Stimulated activated CD4-positive, alpha-beta T cell treated with anti-CD3 and anti-CD28 coated beads, Interleukin-4, amount 100 ng/mL, for 4 hours (primary cell): Measurements from ENCODE around the gene IZUMO2.
"Not testable (repeated sequence)": the region's sequence is repeated elsewhere in the genome, so short reads cannot be mapped to it uniquely, and the experiment has no call there.

Experiments
- DNase-seq, 2 experiments: peaks; one replicate each; pipeline ENCODE4 v3.0.0-alpha.2; 2020

Gene IZUMO2

DNA sequence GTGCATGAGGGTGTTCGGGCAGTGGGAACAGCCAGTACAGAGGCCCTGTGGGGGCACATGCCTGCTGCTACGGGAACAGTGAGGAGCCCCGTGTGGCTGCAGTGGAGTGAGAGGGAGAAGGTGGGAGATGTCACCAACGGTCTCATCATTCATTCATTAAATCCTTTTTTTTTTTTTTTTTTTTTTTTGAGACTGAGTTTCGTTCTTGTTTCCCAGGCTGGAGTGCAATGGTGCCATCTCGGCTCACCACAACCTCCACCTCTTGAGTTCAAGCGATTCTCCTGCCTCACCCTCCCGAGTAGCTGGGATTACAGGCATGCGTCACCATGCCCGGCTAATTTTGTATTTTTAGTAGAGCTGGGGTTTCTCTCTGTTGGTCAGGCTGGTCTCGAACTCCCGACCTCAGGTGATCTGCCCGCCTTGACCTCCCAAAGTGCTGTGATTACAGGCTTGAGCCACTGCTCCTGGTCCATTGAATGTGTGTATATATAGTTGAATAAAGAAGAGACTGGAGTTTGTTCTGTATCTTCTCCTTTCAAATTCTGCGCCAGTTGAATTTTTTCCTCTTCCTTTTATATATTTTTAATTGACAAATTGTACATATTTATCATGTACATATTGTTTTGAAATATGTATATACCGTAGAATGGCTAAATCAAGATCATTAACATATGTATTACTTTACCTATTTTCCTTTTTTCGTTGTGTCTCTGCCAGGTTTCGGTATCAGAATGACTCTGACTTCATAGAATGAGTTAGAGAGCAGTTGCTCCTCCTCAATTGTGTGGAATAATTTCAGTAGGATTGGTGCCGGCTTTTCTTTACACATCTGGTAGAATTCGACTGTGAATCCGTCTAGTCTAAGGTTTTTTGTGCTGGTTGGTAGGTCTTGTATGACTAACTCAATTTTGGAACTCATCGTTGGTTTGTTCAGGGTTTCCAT lies 28.0 kb downstream of the IZUMO2 start:
- not testable (repeated sequence) for DNase-seq

DNA sequence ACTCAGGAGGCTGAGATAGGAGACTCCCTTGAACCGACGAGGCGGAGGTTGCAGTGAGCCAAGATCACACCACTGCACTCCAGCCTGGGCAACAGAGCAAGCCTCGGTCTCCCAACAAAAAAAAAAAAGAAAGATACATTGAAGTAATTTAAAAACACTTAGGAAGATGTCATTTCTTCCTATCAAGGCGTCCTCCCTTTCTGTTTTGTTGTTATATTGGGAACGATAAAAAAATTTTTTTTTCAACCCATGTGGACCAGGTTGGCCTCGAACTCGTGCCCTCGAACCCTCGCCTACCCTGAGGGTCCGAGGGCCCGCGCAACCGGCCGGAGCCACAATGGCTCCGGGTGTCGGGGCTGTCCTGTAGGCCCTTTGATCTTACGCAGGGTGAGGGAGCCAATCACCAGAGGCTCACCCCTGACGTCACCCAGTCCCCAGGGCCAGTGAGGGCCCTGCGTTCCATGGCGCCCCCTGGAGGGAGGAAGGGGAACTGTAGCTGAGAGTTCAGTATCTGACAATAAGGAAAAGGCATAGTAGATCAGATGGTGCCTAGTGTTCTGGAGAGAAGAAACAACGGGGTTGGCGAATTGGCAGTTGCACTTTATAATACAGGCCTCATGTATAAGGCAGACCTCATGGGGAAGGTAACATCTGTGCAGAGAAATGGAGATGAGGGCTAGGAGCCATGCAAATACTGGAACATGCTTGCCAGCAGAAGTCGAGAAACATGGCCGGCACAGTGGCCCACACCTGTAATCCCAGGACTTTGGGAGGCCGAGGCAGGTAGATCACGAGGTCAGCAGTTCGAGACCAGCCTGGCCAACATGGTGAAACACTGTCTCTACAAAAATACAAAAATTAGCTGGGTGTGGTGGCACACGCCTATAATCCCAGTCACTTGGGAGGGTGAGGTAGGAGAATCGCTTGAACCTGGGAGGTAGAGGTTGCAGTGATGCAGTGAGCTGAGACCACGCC lies 29.3 kb downstream of the IZUMO2 start:
- DNase-seq, result not testable (repeated sequence)

DNA sequence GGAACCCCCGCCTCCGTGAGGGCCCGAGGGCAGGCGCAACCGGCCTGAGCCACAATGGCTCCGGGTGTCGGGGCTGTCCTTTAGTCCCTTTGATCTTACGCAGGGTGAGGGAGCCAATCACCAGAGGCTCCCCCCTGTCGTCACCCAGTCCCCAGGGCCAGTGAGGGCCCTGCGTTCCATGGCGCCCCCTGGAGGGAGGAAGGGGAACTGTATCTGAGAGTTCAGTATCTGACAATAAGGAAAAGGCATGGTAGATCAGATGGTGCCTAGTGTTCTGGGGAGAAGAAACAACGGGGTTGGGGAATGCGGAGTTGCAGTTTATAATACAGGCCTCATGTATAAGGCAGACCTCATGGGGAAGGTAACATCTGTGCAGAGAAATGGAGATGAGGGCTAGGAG lies 59.1 kb downstream of the IZUMO2 start:
- not testable (repeated sequence) for DNase-seq

DNA sequence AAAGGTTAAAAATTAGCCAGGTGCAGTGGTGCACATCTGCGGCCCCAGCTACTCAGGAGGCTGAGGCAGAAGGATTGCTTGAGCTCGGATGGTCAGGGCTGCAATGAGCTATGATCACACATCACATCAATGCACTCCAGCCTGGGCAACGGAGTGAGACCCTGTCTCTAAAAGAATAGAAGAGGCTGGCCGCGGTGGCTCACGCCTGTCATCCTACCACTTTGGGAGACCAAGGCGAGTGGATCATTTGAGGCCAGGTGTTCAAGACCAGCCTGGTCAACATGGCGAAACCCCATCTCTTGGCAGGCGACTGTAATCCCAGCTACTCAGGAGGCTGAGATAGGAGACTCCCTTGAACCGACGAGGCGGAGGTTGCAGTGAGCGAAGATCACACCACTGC lies 59.7 kb downstream of the IZUMO2 start:
- not testable (repeated sequence) for DNase-seq
